GM12865 (cell line): ENCODE measurements around the gene PNPLA1.

Experiments
- DNase-seq: peaks from one replicate; pipeline ENCODE4 v3.0.0; 2010; ENCODE audit warnings: low read depth
- H3K4me3 ChIP-seq: 2 replicates; pipeline ENCODE4 v1.5.1; 2011; ENCODE audit warnings: mild to moderate bottlenecking, low read depth, low read length, control low read depth
- TF ChIP-seq, protein P1 (sequence below): IDR thresholded peaks from 2 replicates; pipeline ENCODE4 v1.5.1; 2011; ENCODE audit warnings: low read length, control low read depth, low read depth, inconsistent platforms; ENCODE audit not compliant: insufficient read depth; ENCODE audit errors: missing control alignments

Gene PNPLA1

DNA sequence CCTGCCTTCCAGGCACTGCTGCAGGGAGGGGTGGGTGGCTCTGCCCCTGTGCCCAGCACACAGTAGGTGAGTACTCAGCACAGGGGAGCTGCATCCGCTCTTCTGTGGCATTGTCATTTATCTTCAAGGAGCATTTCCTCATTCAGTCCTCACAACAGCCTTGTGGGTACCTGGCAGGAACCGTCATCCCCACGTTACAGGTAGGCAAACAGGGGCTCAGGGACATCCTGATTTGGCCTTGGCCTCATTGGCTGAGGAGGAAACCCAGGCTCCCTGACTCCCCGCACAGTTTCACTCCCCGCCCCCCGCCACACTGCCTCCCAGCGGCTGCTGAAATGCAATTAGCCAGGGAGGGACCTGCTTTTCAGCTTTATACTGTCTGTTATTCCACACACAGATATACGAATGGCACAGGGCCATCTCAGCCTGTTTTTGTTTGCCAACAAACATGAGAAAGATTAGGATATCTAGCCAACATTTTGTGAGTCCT, 24.2 kb upstream of the PNPLA1 start:
- TF ChIP-seq, protein P1, sequence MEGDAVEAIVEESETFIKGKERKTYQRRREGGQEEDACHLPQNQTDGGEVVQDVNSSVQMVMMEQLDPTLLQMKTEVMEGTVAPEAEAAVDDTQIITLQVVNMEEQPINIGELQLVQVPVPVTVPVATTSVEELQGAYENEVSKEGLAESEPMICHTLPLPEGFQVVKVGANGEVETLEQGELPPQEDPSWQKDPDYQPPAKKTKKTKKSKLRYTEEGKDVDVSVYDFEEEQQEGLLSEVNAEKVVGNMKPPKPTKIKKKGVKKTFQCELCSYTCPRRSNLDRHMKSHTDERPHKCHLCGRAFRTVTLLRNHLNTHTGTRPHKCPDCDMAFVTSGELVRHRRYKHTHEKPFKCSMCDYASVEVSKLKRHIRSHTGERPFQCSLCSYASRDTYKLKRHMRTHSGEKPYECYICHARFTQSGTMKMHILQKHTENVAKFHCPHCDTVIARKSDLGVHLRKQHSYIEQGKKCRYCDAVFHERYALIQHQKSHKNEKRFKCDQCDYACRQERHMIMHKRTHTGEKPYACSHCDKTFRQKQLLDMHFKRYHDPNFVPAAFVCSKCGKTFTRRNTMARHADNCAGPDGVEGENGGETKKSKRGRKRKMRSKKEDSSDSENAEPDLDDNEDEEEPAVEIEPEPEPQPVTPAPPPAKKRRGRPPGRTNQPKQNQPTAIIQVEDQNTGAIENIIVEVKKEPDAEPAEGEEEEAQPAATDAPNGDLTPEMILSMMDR = no peak
- no peak for DNase-seq

DNA sequence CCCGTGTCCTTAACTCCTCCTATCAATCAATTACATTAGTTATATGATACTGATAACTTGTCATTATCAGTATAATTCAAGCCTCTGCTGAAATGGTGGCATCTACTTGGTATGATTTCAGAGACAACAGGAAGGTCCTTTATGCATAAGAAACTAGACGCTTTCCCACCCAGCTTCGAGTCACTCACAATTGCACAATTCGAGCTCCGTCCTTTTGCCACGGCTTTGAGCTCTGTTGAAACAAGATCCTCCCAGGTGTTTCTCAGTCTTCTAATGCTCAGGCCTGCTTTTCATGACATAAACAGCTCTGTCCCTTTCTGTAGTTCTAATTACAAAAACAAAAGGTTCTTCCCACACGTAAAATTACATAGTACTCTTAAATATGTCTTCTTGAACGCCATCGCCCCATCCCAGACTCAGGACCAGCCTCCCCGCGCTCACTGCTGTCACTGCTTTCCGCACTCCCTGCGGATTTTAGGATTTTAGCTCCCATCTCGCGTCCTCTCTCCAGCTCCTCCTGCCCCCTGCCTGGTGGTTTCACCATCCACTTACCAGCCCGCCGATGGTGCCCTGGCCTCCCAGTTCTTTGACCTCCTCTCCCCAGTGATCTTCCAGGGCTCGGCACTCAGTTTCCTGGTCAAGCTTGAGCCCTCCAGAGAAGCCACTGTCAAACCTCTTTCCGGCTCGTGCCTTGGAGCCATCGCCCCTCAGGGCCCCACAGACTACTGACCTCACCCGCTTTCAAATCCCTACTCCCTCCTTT, 23.2 kb upstream of the PNPLA1 start:
- TF ChIP-seq, protein P1 = no peak
- no peak for DNase-seq

More for the DNA sequence above, 24.2 kb upstream of the PNPLA1 start:
- no peak overlapping the region for H3K4me3 ChIP-seq

DNA sequence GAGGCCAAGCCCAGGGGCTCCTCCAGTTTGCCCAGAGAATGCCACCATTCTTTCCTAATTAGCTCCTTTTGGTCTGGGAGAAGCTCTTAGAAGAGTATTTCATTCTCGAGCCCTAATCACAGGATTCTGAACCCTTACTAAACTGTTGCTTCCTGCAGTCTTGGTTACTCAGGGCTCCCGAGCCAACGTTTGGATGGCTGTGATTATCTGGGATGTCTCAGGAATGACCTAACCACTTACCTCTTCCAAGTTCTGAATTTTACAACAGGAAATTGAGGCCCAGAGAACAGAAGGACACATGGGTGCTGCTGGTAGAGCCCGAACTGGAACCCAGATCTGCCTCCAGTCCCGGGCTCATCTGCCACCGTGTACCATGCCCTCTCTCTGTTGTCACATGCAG, 22.2 kb upstream of the PNPLA1 start:
- no peak for DNase-seq
- TF ChIP-seq, protein P1 = no peak
- no peak overlapping the region for H3K4me3 ChIP-seq

More for the DNA sequence above, 23.2 kb upstream of the PNPLA1 start:
- no peak overlapping the region for H3K4me3 ChIP-seq

DNA sequence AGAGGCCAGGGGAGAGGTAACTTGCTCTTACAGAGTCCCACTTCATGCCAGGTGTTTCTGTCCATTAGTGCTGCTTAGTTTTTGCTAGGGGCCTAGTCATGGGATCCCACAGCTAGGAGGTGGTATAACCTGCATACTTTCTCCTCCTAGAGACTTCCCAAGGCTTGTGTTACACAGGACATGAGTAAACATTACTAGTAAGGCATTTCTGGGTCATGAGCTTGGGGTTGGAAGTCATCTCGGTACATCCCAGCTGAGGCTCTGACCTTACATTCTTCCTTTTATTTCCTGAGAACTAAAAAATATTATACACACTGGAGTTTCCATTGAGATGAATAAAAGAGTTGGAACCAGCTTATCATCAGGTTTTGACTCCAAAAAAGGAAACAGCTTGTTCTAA, 20.9 kb upstream of the PNPLA1 start:
- TF ChIP-seq, protein P1 = no peak

DNA sequence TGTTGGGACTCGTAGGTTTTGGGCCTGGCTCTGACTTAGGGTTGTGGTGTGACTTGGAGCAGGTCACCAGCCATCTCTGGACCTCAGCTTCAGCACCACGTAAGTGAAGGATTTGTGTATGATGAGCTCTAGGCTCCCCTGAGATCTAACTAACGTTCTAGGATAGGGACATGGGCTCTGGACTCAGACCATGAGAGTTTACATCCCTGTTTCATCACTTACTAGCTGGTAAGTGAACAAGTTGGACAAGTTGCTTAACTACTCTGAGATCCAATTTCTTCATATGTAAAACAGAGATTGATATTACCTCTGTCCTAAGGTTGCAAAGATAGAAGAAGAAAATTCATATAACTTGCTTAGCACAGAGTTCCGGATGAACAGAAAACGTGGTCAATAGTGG, 20.3 kb upstream of the PNPLA1 start:
- TF ChIP-seq, protein P1 = no peak
- DNase-seq = no peak
- no peak overlapping the region for H3K4me3 ChIP-seq

More for the DNA sequence above, 20.9 kb upstream of the PNPLA1 start:
- DNase-seq = no peak
- no peak overlapping the region for H3K4me3 ChIP-seq

DNA sequence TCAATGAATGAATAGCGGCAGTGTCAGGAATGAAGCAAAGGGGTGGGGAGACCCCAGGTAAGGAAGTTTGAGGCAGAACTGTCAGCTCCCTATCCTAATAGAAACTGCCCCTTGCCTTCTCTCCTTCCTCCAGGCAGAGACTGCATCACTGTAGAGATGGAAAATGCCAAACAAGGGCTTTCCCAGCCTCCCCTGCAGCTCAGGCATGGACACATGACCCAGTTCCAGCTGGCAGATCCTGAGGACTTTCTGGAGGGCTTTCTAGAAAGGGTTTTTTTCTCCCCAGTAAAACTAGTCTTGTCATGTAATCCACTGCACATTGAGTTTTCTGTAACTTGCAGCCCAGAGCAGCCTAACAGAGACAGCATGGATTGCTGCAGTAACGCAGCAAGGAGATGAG, 17.9 kb upstream of the PNPLA1 start:
- DNase-seq = no peak
- no peak overlapping the region for H3K4me3 ChIP-seq
- TF ChIP-seq, protein P1 = no peak
